K562 (cell line): Measurements from ENCODE around the gene SPPL3. TPM values are rescaled to one million over a fixed set of nuclear protein-coding genes. Genes with fewer than 3 reads are reported as not detected.

Source experiments
- ADNP ChIP-seq: fragments of 200-800 bp; sonication (Bioruptor generic); IDR thresholded peaks from 2 replicates; pipeline ENCODE4 v1.6.1; 2016; ENCODE audit warnings: missing genetic modification characterization, missing compliant biosample characterization
- CBFA2T2 ChIP-seq: fragments of 450-650 bp; conservative IDR thresholded peaks from 2 replicates; pipeline ENCODE4 v1.6.1; 2017; ENCODE audit warnings: mild to moderate bottlenecking
- CHD4 ChIP-seq: fragments of 200-600 bp; sonication (generic); IDR thresholded peaks from 3 replicates; pipeline ENCODE4 v1.6.1; 2012; ENCODE audit warnings: low read depth, mild to moderate bottlenecking, mixed read lengths, low read length, inconsistent platforms; ENCODE audit not compliant: insufficient read depth, insufficient replicate concordance, poor library complexity, severe bottlenecking
- EGR1 ChIP-seq: fragments of 450-650 bp; conservative IDR thresholded peaks from 2 replicates; pipeline ENCODE4 v1.6.1; 2017; ENCODE audit warnings: mild to moderate bottlenecking
- HDAC8 ChIP-seq: fragments of 450-650 bp; IDR thresholded peaks from 2 replicates; pipeline ENCODE4 v1.6.1; 2016; ENCODE audit warnings: mild to moderate bottlenecking, missing genetic modification characterization, moderate library complexity, missing compliant biosample characterization
- HMG20A ChIP-seq: fragments of 450-650 bp; formaldehyde crosslinking; conservative IDR thresholded peaks from 2 replicates; pipeline ENCODE4 v1.4.0; 2020; ENCODE audit warnings: mild to moderate bottlenecking, mixed read lengths
- HMGN3 ChIP-seq: IDR thresholded peaks from 2 replicates; pipeline ENCODE4 v1.6.1; 2011; ENCODE audit warnings: borderline replicate concordance, low read depth, mild to moderate bottlenecking, mixed read lengths, low read length; ENCODE audit not compliant: insufficient read length; ENCODE audit errors: extremely low read depth
- LCOR ChIP-seq: sonication (generic); formaldehyde crosslinking; IDR thresholded peaks from 2 replicates; pipeline ENCODE4 v1.8.0; 2022; ENCODE audit warnings: mild to moderate bottlenecking, missing genetic modification reagents
- NBN ChIP-seq: fragments of 450-650 bp; IDR thresholded peaks from 2 replicates; pipeline ENCODE4 v1.6.1; 2016; ENCODE audit warnings: low read depth, mild to moderate bottlenecking
- NR4A1 ChIP-seq, 2 experiments: fragments of 250-450 bp in 1 of 2; fragments of 450-650 bp in 1 of 2; sonication (Bioruptor Pico) in 1 of 2; IDR thresholded peaks; 2 replicates each; pipeline versions ENCODE4 v1.4.0 to v1.6.1; 2016 to 2020; ENCODE audit warnings: mild to moderate bottlenecking in 2 of 2, missing compliant biosample characterization in 1 of 2, missing genetic modification characterization in 1 of 2, moderate library complexity in 1 of 2
- PBX2 ChIP-seq, 2 experiments: IDR thresholded peaks in 1 of 2; conservative IDR thresholded peaks in 1 of 2; 2 replicates each; pipeline ENCODE4 v1.6.1; 2016; ENCODE audit warnings: low read depth in 2 of 2, mild to moderate bottlenecking in 1 of 2, missing compliant biosample characterization in 1 of 2, missing genetic modification characterization in 1 of 2, moderate library complexity in 1 of 2
- PCBP2 ChIP-seq: fragments of 200-400 bp; formaldehyde crosslinking; IDR thresholded peaks from 2 replicates; pipeline ENCODE4 v1.6.1; 2018; ENCODE audit warnings: low read length, low read depth, mild to moderate bottlenecking, moderate library complexity; ENCODE audit not compliant: poor library complexity, severe bottlenecking
- PHF21A ChIP-seq: fragments of 450-650 bp; IDR thresholded peaks from 2 replicates; pipeline ENCODE4 v1.6.1; 2017; ENCODE audit warnings: low read depth, borderline replicate concordance
- RAD21 ChIP-seq, 2 experiments: fragments of 250-450 bp in 1 of 2; fragments of 450-650 bp in 1 of 2; sonication (Bioruptor Pico) in 1 of 2; formaldehyde crosslinking in 1 of 2; IDR thresholded peaks in 1 of 2; conservative IDR thresholded peaks in 1 of 2; 2 replicates each; pipeline versions ENCODE4 v1.4.0 to v1.8.0; 2020 to 2022; ENCODE audit warnings: mild to moderate bottlenecking in 2 of 2, moderate library complexity in 1 of 2
- RBM14 ChIP-seq: fragments of 200-400 bp; formaldehyde crosslinking; IDR thresholded peaks from 2 replicates; pipeline ENCODE4 v1.6.1; 2018; ENCODE audit warnings: low read depth, mild to moderate bottlenecking, low read length, moderate library complexity, borderline replicate concordance; ENCODE audit not compliant: insufficient read depth
- STAT5A ChIP-seq: IDR thresholded peaks from 2 replicates; pipeline ENCODE4 v1.6.1; 2012; ENCODE audit warnings: low read length, inconsistent platforms, borderline replicate concordance
- ZNF280B ChIP-seq: fragments of 250-450 bp; sonication (Bioruptor Pico); IDR thresholded peaks from 2 replicates; pipeline ENCODE4 v1.5.1; 2021; ENCODE audit warnings: mild to moderate bottlenecking
- ZNF830 ChIP-seq: fragments of 250-450 bp; sonication (Bioruptor Pico); IDR thresholded peaks from 2 replicates; pipeline ENCODE4 v1.5.0; 2021; ENCODE audit warnings: mild to moderate bottlenecking
- polyA plus RNA-seq, 8 experiments: library from polyadenylated mRNA; depleted of rRNA in 4 of 8; stranded (reverse) in 5 of 8; unstranded in 3 of 8; fragments of >200 nt; fragmentation: Nextera tagmentation in 2 of 8; fragmentation: Illumina TruSeq in 1 of 8; extraction: Ambion mirVana in 2 of 8; extraction: Trizol in 1 of 8; gene quantifications; 2 replicates each; pipeline versions ENCODE4 v1.2.1 to v1.2.3, GENCODE V29; 2011 to 2014; ENCODE audit warnings: inconsistent platforms in 1 of 8, missing spikeins in 1 of 8
- total RNA-seq, 7 experiments: library from RNA; depleted of rRNA in 6 of 7; stranded (reverse); fragments of >200 nt in 6 of 7; fragmentation: Illumina TruSeq in 2 of 7; extraction: Trizol in 2 of 7; gene quantifications; 2 replicates each; pipeline versions ENCODE4 v1.2.1 to v1.2.3, GENCODE V29; 2011 to 2021; ENCODE audit warnings: low replicate concordance in 1 of 7
- TF ChIP-seq, protein P1 (sequence below): fragments of 450-650 bp; IDR thresholded peaks from 2 replicates; pipeline ENCODE4 v1.6.1; 2017; ENCODE audit warnings: mild to moderate bottlenecking, moderate library complexity
- TF ChIP-seq, protein P2 (sequence below): sonication (generic); formaldehyde crosslinking; IDR thresholded peaks from 2 replicates; pipeline ENCODE4 v1.8.0; 2023; ENCODE audit warnings: mild to moderate bottlenecking, missing genetic modification reagents

SPPL3 gene
- total and polyA plus RNA-seq, 9 of the 15 experiments (the other 6 are each of a cell fraction or from before 2014, with no cell fraction given) = 2.9 to 32.1 (median 7.1) TPM

DNA sequence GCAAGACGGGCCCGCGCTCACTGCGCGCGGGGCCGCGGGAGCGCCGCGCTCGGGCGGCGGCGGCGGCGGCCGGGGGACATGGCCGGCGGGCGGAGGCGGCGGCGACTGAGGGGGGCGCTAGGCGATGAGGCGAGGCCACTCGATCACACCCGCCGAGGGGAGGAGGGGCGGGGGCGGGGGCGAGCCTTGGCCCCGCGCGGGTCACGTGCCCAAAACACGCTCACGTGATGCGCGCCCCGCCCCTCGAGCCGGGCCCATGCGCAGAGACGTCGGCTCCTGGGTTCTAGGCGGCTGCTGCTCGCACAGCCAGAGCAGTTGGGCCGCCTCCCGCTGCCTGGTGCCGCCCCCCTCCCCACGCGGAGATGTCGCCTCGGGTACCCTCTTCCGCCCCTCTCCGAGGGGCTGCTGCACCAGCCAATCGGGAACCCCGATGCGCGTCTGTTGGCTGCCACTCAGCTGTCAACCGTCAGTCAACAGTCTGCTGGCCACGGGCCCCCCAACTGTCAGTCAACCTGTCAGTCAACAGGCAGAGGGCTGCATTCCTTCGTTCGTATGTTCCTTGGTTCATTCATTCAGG lies at the start of gene SPPL3 (continued):
- TF ChIP-seq ADNP (tag) = no peak
- TF ChIP-seq, protein P1, sequence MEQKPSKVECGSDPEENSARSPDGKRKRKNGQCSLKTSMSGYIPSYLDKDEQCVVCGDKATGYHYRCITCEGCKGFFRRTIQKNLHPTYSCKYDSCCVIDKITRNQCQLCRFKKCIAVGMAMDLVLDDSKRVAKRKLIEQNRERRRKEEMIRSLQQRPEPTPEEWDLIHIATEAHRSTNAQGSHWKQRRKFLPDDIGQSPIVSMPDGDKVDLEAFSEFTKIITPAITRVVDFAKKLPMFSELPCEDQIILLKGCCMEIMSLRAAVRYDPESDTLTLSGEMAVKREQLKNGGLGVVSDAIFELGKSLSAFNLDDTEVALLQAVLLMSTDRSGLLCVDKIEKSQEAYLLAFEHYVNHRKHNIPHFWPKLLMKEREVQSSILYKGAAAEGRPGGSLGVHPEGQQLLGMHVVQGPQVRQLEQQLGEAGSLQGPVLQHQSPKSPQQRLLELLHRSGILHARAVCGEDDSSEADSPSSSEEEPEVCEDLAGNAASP = no peak
- peak; percentile 95 for TF ChIP-seq CBFA2T2
- no peak for TF ChIP-seq ZNF280B (CRISPR knock-in tag)
- TF ChIP-seq NBN = no peak
- no peak for TF ChIP-seq RBM14
- peak; percentile 86 for TF ChIP-seq EGR1
- peak; percentile 70; the same call in 1 of the 2 replicates for TF ChIP-seq LCOR (CRISPR knock-in tag)
- no peak for TF ChIP-seq HDAC8 (tag)
- TF ChIP-seq HMG20A (CRISPR knock-in tag) = no peak
- TF ChIP-seq STAT5A = no peak
- no peak for TF ChIP-seq CHD4
- TF ChIP-seq PCBP2 = no peak
- TF ChIP-seq HMGN3 = peak; percentile 81
- TF ChIP-seq NR4A1 (CRISPR knock-in tag; IDR thresholded peaks at IDR 0.05) = no peak
- no peak for TF ChIP-seq NR4A1 (tag; IDR thresholded peaks at IDR 0.05)
- TF ChIP-seq, protein P2, sequence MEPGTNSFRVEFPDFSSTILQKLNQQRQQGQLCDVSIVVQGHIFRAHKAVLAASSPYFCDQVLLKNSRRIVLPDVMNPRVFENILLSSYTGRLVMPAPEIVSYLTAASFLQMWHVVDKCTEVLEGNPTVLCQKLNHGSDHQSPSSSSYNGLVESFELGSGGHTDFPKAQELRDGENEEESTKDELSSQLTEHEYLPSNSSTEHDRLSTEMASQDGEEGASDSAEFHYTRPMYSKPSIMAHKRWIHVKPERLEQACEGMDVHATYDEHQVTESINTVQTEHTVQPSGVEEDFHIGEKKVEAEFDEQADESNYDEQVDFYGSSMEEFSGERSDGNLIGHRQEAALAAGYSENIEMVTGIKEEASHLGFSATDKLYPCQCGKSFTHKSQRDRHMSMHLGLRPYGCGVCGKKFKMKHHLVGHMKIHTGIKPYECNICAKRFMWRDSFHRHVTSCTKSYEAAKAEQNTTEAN (CRISPR knock-in tag) = no peak
- peak; percentile 83 for TF ChIP-seq PBX2 (CRISPR knock-in tag; IDR thresholded peaks at IDR 0.05; ENCODE audit: low read depth)
- TF ChIP-seq PBX2 (tag; conservative IDR thresholded peaks at IDR 0.05; ENCODE audit: low read depth) = peak; percentile 96
- TF ChIP-seq RAD21 (CRISPR knock-in tag; conservative IDR thresholded peaks at IDR 0.05 in 1 of 2, IDR thresholded peaks at IDR 0.05 in 1 of 2) = no peak; a peak in 1 of 4 replicates
- TF ChIP-seq ZNF830 (CRISPR knock-in tag) = no peak
- TF ChIP-seq PHF21A = no peak
